Endodermal cell (in vitro differentiated cells): ENCODE measurements around the gene ZNF460. TPM values are rescaled to one million over a fixed set of nuclear protein-coding genes. Genes with fewer than 3 reads are reported as not detected.
A peak's percentile ranks its signal among the peaks of the same experiment; 100 is the strongest.

ENCODE experiments used
- DNase-seq: peaks from one replicate; pipeline ENCODE4 v3.0.0-alpha.2; 2017
- H3K27ac ChIP-seq: 2 replicates; pipeline ENCODE4 v1.5.1; 2013; ENCODE audit warnings: mild to moderate bottlenecking, low read depth, low read length, moderate library complexity
- H3K27me3 ChIP-seq: 2 replicates; pipeline ENCODE4 v1.6.1; 2013; ENCODE audit warnings: mild to moderate bottlenecking, low read length, moderate library complexity; ENCODE audit not compliant: insufficient read depth, control insufficient read depth, poor library complexity, severe bottlenecking
- H3K36me3 ChIP-seq: 2 replicates; pipeline ENCODE4 v1.7.0; 2013; ENCODE audit warnings: mild to moderate bottlenecking, low read length, moderate library complexity; ENCODE audit not compliant: control insufficient read depth, insufficient read depth
- H3K4me1 ChIP-seq: one replicate; pipeline ENCODE4 v1.7.0; 2013; ENCODE audit warnings: low read length; ENCODE audit not compliant: control insufficient read depth, insufficient read depth
- H3K4me3 ChIP-seq: 2 replicates; pipeline ENCODE4 v1.5.1; 2013; ENCODE audit warnings: mild to moderate bottlenecking, low read length, moderate library complexity
- H3K9ac ChIP-seq: 2 replicates; pipeline ENCODE4 v1.6.1; 2013; ENCODE audit warnings: mild to moderate bottlenecking, low read length, moderate library complexity; ENCODE audit not compliant: poor library complexity, severe bottlenecking; ENCODE audit errors: extremely low read depth
- H3K9me3 ChIP-seq: 2 replicates; pipeline ENCODE4 v1.6.1; 2013; ENCODE audit warnings: mild to moderate bottlenecking, low read length, moderate library complexity; ENCODE audit not compliant: control insufficient read depth
- H3K27ac Mint-ChIP-seq: 2 replicates; pipeline ENCODE4 v1.8.0; 2020; ENCODE audit warnings: mixed read lengths
- H3K27me3 Mint-ChIP-seq: 2 replicates; pipeline ENCODE4 v1.8.0; 2021; ENCODE audit warnings: mild to moderate bottlenecking, mixed read lengths; ENCODE audit not compliant: insufficient read depth
- H3K36me3 Mint-ChIP-seq: 2 replicates; pipeline ENCODE4 v1.8.0; 2020; ENCODE audit warnings: low read depth, mixed read lengths
- H3K4me1 Mint-ChIP-seq: 2 replicates; pipeline ENCODE4 v1.8.0; 2020; ENCODE audit warnings: mixed read lengths
- H3K4me3 Mint-ChIP-seq: 2 replicates; pipeline ENCODE4 v1.8.0; 2020; ENCODE audit warnings: mild to moderate bottlenecking, moderate library complexity, mixed read lengths
- H3K9me3 Mint-ChIP-seq: 2 replicates; pipeline ENCODE4 v1.8.0; 2020; ENCODE audit warnings: mild to moderate bottlenecking, mixed read lengths
- CTCF ChIP-seq: fragments of 200-600 bp; sonication (generic); conservative IDR thresholded peaks from 2 replicates; pipeline ENCODE4 v1.5.0; 2021; ENCODE audit warnings: antibody characterized with exemption, mild to moderate bottlenecking
- WGBS, 2 experiments: methylation state at CpG; one replicate each; pipeline versions ENCODE4 v1.1.5 to v1.1.7; 2013; ENCODE audit warnings: missing lambda C conversion rate in 2 of 2, mixed read lengths in 1 of 2; ENCODE audit not compliant: insufficient coverage in 1 of 2, insufficient read length in 1 of 2; 5-methylcytosine and 5-hydroxymethylcytosine counted together
- total RNA-seq, 2 donors: library from RNA; stranded (reverse); fragmentation: NEBNext Ultra II Directional in 1 of 2; extraction: Animal tissue kit (Norgen Biotek cat#: 25700) in 1 of 2; gene quantifications; 2 replicates in 1 of 2; 3 replicates in 1 of 2; pipeline ENCODE4 v1.2.1, GENCODE V29; 2021

The ZNF460 gene
- total RNA-seq, 2 donors from 2014 or later, result 63.9 to 64.0 TPM

GRCh38 chr19:57239982-57240310 lies 40.3 kb upstream of the ZNF460 start:
- 49 to 58% methylated on average over 2 to 12 of the region's 12 CpGs for WGBS, 2 experiments
- Mint-ChIP-seq H3K4me1 (peaks cover 11% of the 10 kb centered on the region), H3K27ac (peak overlapping the region; percentile 95), H3K27me3 (no peaks in the 10 kb centered on the region), H3K4me3 (peak overlapping the region; percentile 92), H3K9me3 (no peaks in the 10 kb centered on the region), H3K36me3 (peaks cover 15% of the 10 kb centered on the region)
- peak overlapping the region; percentile 95 for H3K4me3 ChIP-seq
- peak overlapping the region; percentile 61 for H3K27ac ChIP-seq
- H3K9ac ChIP-seq, result peak overlapping the region; percentile 77
- no peaks in the 10 kb centered on the region for H3K9me3 ChIP-seq
- H3K36me3 ChIP-seq, result peaks cover 11% of the 10 kb centered on the region
- H3K4me1 ChIP-seq, result no peaks in the 10 kb centered on the region
- DNase-seq, result no peak
- no peaks in the 10 kb centered on the region for H3K27me3 ChIP-seq
- TF ChIP-seq CTCF, result no peak

GRCh38 chr19:57240311-57241090 lies 39.8 kb upstream of the ZNF460 start, which contains the start of gene ZNF805:
Gene ZNF805 (plus strand): TSS chr19:57240632. CDS start chr19:57240892, 260 bp downstream.
- Mint-ChIP-seq H3K27me3 (no peaks in the 10 kb centered on the region), H3K4me3 (peak within 1 kb of the TSS; percentile 92), H3K4me1 (peaks cover 11% of the 10 kb centered on the region), H3K9me3 (no peaks in the 10 kb centered on the region), H3K36me3 (peaks cover 18% of the 10 kb centered on the region), H3K27ac (peak within 1 kb of the TSS; percentile 95)
- H3K4me3 ChIP-seq, result peak within 1 kb of the TSS; percentile 95
- DNase-seq, result peak; percentile 98
- H3K9ac ChIP-seq, result peak within 1 kb of the TSS; percentile 77
- peak; percentile 13 for TF ChIP-seq CTCF
- 0 to 1% methylated on average over 21 to 61 of the region's 61 CpGs for WGBS, 2 experiments
- no peaks in the 10 kb centered on the region for H3K4me1 ChIP-seq
- peak within 1 kb of the TSS; percentile 61 for H3K27ac ChIP-seq
- H3K36me3 ChIP-seq, result peaks cover 14% of the 10 kb centered on the region
- no peaks in the 10 kb centered on the region for H3K9me3 ChIP-seq
- H3K27me3 ChIP-seq, result no peaks in the 10 kb centered on the region

DNA sequence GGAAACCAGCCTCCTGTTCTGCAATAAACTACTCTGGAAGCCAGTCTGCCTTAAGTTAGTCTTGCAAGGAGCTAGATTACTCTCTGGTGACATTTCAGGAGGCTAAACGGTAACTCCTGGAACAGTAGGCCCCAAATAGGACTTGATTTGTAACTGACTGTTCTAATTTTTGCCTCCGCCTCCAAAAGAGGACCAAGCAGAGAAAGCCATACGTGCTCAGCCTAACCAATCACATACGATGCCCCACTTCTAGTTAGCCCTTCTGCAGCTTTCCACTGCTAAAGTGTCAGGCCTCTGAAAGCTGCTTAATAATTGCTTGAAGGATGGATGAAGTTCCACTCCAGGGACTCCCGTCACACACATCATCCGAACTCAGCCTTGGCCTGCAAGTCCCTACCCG lies 39.1 kb upstream of the ZNF460 start:
- H3K4me1 Mint-ChIP-seq, result peaks cover 11% of the 10 kb centered on the region
- 34 to 38% methylated on average over 5 to 7 of the region's 7 CpGs for WGBS, 2 experiments
- Histone ChIP-seq H3K27me3 (no peaks in the 10 kb centered on the region), H3K27ac (no peak overlapping the region), H3K4me1 (no peaks in the 10 kb centered on the region), H3K9me3 (no peaks in the 10 kb centered on the region), H3K36me3 (peaks cover 19% of the 10 kb centered on the region), H3K4me3 (peak overlapping the region; percentile 95), H3K9ac (peak overlapping the region; percentile 77)
- DNase-seq, result peak; percentile 39
- H3K9me3 Mint-ChIP-seq, result no peaks in the 10 kb centered on the region
- peak overlapping the region; percentile 95 for H3K27ac Mint-ChIP-seq
- H3K36me3 Mint-ChIP-seq, result peaks cover 24% of the 10 kb centered on the region
- no peaks in the 10 kb centered on the region for H3K27me3 Mint-ChIP-seq
- no peak for TF ChIP-seq CTCF
- H3K4me3 Mint-ChIP-seq, result peak overlapping the region; percentile 92
